GM04503 (cell line): ENCODE results near the gene GHRL.
"Not testable (repeated sequence)": the region's sequence is repeated elsewhere in the genome, so short reads cannot be mapped to it uniquely, and the experiment has no call there.

Source experiments
- DNase-seq: peaks from one replicate; pipeline ENCODE4 v3.0.0-alpha.2; 2012; ENCODE audit warnings: low read depth

The GHRL gene

GRCh38 chr3:10298064-10298463 is 5.3 kb upstream of the GHRL start:
- not testable (repeated sequence) for DNase-seq

- DNase-seq: no peak
Observed at GRCh38 chr3:10294030-10294586, 1.4 kb upstream of the GHRL start.

DNA sequence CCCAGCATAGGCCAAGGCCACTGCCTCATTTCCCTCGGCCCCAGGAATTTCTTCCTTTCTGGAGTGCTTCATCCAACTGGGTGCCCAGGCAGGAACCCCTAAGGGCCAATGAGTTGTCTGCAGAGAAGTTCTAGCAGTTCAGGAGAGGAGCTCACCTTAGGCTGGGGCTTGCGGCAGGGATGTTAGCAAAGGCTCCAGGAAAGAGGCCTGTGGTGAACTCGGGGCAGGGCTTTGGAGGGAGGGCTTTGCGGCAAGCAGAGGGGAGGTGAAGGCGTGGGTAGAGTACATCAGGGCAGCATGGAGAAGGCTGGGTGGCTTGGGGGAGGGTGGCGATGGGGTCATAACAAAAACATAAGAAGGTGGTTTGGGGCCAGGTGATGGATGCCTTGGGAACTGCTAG is 1.1 kb downstream of the GHRL start:
- DNase-seq: no peak

GRCh38 chr3:10290481-10291176 is 2.1 kb downstream of the GHRL start:
- no peak for DNase-seq

- DNase-seq: no peak
Observed at GRCh38 chr3:10289787-10290355, 2.9 kb downstream of the GHRL start.

GRCh38 chr3:10289077-10289476 is 3.7 kb downstream of the GHRL start:
- DNase-seq: no peak

DNA sequence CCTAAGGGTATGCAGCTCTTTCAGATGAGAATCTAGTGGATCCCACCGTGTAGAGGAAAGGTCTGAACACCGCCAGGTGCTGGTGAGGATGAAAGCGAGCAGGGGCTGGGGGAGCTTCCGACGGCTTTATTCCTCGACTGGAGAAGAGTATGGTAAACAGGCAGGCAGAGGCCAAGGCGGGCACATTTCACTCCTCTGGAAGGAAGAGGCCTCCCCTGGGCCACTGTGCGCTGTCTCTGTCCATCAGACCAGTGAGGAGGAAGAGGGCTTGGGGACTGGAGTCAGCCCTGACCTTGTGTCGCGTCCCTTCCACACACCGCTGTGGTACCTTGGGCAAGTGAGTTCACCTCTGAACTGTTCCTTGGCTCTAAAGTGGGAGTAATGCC is 4.2 kb downstream of the GHRL start:
- no peak for DNase-seq

DNA sequence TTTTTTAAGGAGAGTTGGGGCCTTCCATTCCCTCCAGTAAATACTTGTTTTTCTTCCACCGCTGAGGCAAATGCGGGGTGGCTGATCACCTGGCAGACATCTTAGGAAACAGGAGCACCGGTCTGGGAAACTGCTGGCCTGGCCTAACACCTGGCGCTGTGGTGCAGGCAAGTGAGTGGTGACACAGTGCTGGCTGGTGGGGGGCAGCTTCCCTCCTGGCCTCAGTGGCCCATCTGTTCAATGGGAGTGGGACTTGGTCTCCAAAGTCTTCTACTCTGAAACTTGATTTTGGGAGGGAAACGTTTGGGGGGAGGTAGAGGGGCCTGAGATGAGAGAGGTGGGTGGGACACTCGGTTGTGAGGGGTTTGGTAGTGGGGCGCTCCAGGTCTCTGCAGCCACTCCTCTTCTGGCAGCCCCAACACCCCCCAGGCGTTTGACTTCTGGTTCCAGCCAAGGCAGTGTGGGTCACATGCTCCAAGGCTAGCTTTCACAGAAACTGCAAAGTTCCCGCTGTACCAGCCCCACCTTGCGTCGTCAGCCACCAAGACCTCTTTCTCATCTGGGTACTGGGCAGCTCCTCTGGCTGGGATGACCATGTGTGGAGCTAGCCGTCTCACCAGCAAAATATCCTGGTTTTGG is 4.7 kb downstream of the GHRL start:
- no peak for DNase-seq

DNA sequence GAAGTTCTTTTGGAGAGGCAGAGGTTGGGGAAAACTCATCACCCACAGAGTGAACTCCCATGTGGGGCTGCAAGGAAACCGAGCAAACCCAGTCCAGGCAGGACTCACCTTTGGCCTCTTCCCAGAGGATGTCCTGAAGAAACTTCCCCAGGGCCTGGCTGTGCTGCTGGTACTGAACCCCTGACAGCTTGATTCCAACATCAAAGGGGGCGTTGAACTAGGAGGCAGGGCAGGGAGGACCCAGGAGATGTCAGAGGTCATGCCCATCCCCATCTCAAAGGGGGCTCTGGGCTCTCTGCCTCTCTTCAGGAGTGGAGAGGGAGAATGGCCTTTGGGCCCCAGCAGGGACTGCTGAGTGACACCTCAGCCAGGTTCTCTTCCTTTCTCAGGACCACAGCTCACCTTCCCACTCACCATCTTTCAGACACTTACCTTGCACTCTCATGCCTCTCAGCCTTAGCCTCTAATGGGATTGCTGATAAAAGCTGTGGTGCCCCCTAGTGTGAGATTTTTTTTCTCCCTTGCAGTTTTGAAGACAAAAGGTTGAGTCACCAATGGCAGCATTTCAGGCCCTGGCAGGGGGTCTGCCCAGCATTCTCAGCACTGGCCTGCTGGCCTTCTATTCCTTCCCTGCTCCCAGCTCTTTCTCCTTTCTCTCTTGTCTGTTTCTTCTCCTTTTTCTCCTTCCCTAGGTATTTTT is 6.0 kb downstream of the GHRL start:
- no peak for DNase-seq

DNA sequence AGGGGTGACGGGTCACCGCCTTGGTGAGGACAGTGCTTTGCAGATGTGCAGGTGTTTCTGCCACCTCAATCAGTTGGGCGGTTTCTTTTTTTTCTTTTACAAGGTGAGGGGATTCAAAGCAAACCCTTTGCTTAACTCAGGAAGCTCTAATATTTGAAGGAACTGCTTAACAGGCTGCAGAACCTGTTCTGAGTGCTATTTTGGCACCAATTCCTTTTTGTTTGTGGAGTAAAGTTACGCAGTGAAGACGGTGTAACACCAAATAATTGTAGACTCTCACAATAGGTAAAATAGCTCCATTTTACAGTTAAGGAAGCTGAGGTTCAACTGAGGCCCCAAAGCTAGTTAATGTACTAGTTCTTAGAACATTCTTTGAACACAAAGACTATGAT is 6.6 kb downstream of the GHRL start:
- no peak for DNase-seq

- DNase-seq: no peak
Observed at GRCh38 chr3:10285272-10286132, 7.2 kb downstream of the GHRL start.

DNA sequence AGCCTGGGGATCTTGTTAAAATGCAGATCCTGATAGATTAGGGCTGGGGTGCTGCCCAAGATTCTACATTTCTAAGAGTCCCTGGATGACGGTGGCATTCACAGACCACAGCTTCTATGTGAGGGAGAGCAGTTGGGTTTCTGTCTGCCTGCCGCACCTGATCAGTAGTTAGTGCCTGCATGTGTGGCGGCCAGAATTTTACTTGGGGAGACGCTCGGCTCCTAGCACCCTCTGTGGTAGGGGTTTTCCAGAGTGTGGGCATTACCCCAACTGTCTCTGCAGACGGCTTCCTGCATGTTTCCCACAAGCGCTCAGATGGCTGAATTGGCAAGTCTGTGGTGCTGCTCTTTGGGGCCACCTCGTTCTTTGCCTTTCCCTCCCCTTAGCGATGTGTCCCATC is 8.3 kb downstream of the GHRL start:
- DNase-seq: no peak

- no peak for DNase-seq
Observed at GRCh38 chr3:10283638-10284037, 9.1 kb downstream of the GHRL start.

DNA sequence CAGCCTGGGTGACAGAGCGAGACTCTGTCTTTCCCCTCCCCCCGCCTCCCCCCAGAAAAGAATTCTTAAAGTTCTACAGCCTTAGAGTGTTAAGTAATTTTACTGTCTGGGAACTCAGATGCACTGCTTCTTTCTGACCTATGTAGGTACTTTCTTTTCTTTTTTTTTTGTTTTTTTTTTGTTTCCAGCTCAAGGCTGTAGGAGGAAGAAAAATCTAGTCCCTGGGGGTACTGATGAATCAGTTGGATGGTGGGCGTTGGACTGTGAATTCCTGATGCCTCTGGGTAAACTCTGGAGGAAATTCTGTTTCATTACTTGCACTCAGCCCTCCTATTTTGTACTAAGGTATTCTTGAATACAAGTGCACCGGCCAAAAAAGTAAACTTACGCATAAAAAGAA is 10.8 kb downstream of the GHRL start:
- no peak for DNase-seq

GRCh38 chr3:10280571-10280970 is 12.2 kb downstream of the GHRL start:
- DNase-seq: no peak

DNA sequence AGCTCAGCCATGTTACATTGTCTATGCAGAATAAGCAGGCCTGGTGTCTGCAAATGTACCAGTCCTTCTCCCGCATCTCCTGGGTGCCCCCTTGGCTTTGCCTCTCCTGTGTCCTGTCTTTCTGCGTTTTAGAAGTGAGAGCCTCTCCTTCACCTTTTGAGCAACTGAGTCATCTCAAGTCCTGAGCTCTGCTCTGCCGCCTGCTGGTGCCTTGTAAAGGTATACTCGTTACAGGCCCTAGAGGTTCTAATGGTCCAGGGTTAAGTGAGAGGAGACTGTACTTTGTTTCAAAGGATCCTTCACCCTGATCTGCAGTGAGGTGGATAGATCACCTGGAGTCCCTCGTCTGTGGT is 12.6 kb downstream of the GHRL start:
- DNase-seq: no peak

DNA sequence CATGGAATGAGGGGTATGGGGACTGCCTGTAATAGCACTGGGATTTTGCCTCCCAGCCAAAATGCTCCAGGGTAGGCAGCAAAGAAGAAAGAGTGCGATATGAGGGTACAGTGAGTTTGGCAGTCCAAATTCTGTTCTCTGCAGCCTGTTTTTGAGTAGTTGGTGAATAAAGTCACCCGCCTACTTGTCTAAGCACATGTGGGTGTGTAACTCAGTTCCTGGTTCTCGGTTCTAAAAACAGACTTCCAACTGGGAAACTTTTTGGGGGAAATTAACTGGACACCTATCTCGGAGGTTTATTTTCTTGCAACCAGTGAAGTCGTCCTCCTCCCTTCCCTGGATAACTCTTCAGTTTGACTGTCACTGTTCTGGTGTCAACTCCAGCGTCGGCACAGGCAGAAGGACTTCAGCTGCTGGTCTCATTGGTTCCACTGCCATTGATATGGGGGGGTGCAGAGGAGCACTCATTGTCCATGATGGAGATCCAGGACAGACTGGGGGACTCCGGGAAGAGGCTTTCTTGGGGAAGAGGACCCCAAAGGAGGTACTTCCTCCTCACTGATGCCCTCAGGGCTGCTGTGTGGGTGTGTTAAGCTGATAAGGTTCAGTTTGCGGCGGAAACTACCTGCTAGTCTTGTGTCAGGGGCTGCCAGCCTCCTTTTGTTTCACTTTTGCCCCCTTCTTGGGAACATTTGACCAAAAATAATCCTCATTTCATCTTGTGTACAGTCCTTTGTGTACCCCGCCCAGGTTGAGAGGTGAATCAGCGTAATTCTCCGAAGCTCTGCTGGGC is 13.2 kb downstream of the GHRL start:
- DNase-seq: no peak

- no peak for DNase-seq
Observed at GRCh38 chr3:10278501-10278900, 14.2 kb downstream of the GHRL start.

DNA sequence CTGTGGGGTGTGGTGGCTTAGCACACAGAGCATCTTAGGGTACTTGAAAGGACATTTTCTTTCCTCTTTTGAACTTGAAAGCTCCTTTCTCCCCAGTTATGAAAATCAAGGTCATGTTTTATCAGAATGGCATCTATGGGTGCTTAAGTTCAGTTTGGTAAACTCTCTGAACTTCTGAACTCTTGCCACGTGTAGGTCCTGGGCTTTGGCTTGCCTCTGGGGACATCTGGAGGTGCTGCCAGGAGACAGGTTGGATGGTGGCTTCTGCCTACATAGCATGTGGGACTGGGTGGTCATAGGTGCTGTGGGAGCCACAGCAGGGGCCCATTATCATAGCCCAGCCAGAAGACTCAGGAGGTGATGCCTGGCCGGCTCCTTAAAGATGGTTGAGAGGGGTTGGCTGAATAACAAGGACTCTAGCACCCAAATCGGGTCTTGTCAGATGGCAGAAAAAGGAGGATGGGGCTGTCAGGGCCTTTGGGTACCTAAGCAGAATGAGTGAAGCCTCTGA is 15.6 kb downstream of the GHRL start:
- no peak for DNase-seq

- DNase-seq: no peak
Observed at GRCh38 chr3:10274601-10275000, 18.1 kb downstream of the GHRL start.
